H1 (cell line): ENCODE data around the gene KLHL10. TPM values are rescaled to one million over a fixed set of nuclear protein-coding genes. Genes with fewer than 3 reads are reported as not detected.
A peak's percentile ranks its signal among the peaks of the same experiment; 100 is the strongest.

Experiments used
- ASH2L ChIP-seq: fragments of 200-600, 300-600 bp; sonication (generic); IDR thresholded peaks from one replicate; pipeline ENCODE4 v1.7.1; 2017; ENCODE audit warnings: low read length
- BACH1 ChIP-seq: IDR thresholded peaks from 2 replicates; pipeline ENCODE4 v1.6.1; 2012; ENCODE audit warnings: low read length, improper control_type of control experiment
- BRCA1 ChIP-seq: IDR thresholded peaks from 2 replicates; pipeline ENCODE4 v1.6.1; 2012; ENCODE audit warnings: low read depth, low read length, improper control_type of control experiment
- CBX8 ChIP-seq: fragments of 300-800, 300-1000 bp; sonication (generic); IDR thresholded peaks from 2 replicates; pipeline ENCODE4 v1.7.1; 2016; ENCODE audit warnings: low read depth, low read length, borderline replicate concordance
- EGR1 ChIP-seq: IDR thresholded peaks from 2 replicates; pipeline ENCODE4 v1.6.1; 2011; ENCODE audit warnings: low read depth, low read length, borderline replicate concordance
- EP300 ChIP-seq, 2 experiments: IDR thresholded peaks; 1 replicate in 1 of 2; 2 replicates in 1 of 2; pipeline ENCODE4 v1.6.1; 2011 to 2012; ENCODE audit warnings: low read depth in 2 of 2, low read length in 2 of 2, mild to moderate bottlenecking in 2 of 2, borderline replicate concordance in 1 of 2, inconsistent platforms in 1 of 2, moderate library complexity in 1 of 2
- GTF2F1 ChIP-seq: IDR thresholded peaks from 2 replicates; pipeline ENCODE4 v1.6.1; 2012; ENCODE audit warnings: low read depth, low read length, improper control_type of control experiment, borderline replicate concordance
- HDAC6 ChIP-seq: IDR thresholded peaks from one replicate; pipeline ENCODE4 v1.7.1; 2012; ENCODE audit warnings: low read depth, mild to moderate bottlenecking, inconsistent platforms, low read length, moderate library complexity
- NRF1 ChIP-seq: IDR thresholded peaks from 2 replicates; pipeline ENCODE4 v1.6.1; 2011; ENCODE audit warnings: mild to moderate bottlenecking, low read depth, low read length, improper control_type of control experiment
- POLR2AphosphoS5 ChIP-seq: IDR thresholded peaks from 2 replicates; pipeline ENCODE4 v1.6.1; 2011; ENCODE audit warnings: low read depth, low read length
- TAF1 ChIP-seq: IDR thresholded peaks from 2 replicates; pipeline ENCODE4 v1.6.1; 2011; ENCODE audit warnings: mild to moderate bottlenecking, low read depth, low read length
- YY1 ChIP-seq: IDR thresholded peaks from 2 replicates; pipeline ENCODE4 v1.6.1; 2011; ENCODE audit warnings: low read depth, mild to moderate bottlenecking, low read length
- polyA plus RNA-seq, 7 experiments: library from polyadenylated mRNA; depleted of rRNA in 3 of 7; stranded (reverse) in 5 of 7; unstranded in 2 of 7; fragments of >200 nt in 5 of 7; fragments of 200-250 nt in 2 of 7; gene quantifications; 1 replicate in 5 of 7; 2 replicates in 1 of 7; 4 replicates in 1 of 7; pipeline versions ENCODE4 v1.2.1 to v1.2.3, GENCODE V29; 2011 to 2013; ENCODE audit warnings: missing spikeins in 2 of 7, mixed read lengths in 2 of 7
- total RNA-seq: library from RNA; stranded (reverse); fragmentation: NEBNext Ultra II Directional; extraction: Animal tissue kit (Norgen Biotek cat#: 25700); gene quantifications from 2 replicates; pipeline ENCODE4 v1.2.1, GENCODE V29; 2021

KLHL10 gene
- total and polyA plus RNA-seq, 2 of the 8 experiments (the other 6 are each of a cell fraction or from before 2014, with no cell fraction given) = 0.19 to 0.26 TPM

- TF ChIP-seq GTF2F1 = no peak
- TF ChIP-seq NRF1 = peak; percentile 45
- no peak for TF ChIP-seq CBX8
- TF ChIP-seq EP300 (IDR thresholded peaks at IDR 0.05; ENCODE audit: borderline replicate concordance in 1 of 2, low read depth in 2 of 2, low read length in 2 of 2) = no peak
- TF ChIP-seq BRCA1 = no peak
- no peak; the same call in 1 of the 2 replicates for TF ChIP-seq POLR2AphosphoS5
- peak; percentile 45; the same call in 1 of the 2 replicates for TF ChIP-seq TAF1
- peak; percentile 24; the same call in 1 of the 2 replicates for TF ChIP-seq EGR1
- TF ChIP-seq HDAC6 = no peak
- TF ChIP-seq ASH2L = peak; percentile 31
- TF ChIP-seq BACH1 = 0 out of 2 replicates have a peak, but pooled peaks have one; percentile 8
- no peak for TF ChIP-seq YY1
These were observed 1.6 kb upstream of the KLHL10 start, which contains the start of gene NT5C3B (continued) for GRCh38 chr17:41835800-41836549.
